IMR-90 (cell line): ENCODE measurements around the gene ZMYM2. TPM values are rescaled to one million over a fixed set of nuclear protein-coding genes. Genes with fewer than 3 reads are reported as not detected.

Source experiments
- ATAC-seq: fragments of 200-7000 bp; cut with Tn5 transposase; 2 replicates; pipeline ENCODE4 v1.9.1; 2020; ENCODE audit warnings: low read depth, mild to moderate bottlenecking, moderate library complexity
- BruUV-seq: library from RNA; stranded (reverse); fragments of 400-500 nt; replicated peaks from 2 replicates; lab custom pipeline; 2021; lab: Mats Ljungman, UMichigan
- CTCF ChIA-PET: fragments of 300-600 bp; formaldehyde crosslinking; extraction: SDS; loops from one replicate; lab custom pipeline; 2021; ENCODE audit warnings: antibody characterized with exemption; lab: Yijun Ruan, JAX
- POLR2A ChIA-PET: fragments of 300-600 bp; sonication (Branson Sonifier 250); formaldehyde crosslinking; loops from one replicate; lab custom pipeline; 2022; ENCODE audit warnings: antibody characterized with exemption; ENCODE audit not compliant: unreplicated experiment; lab: Charles Lee
- DNase-seq: peaks from one replicate; pipeline ENCODE4 v3.0.0; 2013
- H2AFZ ChIP-seq: replicated peaks from 2 replicates; pipeline ENCODE3; 2013; ENCODE audit warnings: low read length, mild to moderate bottlenecking; ENCODE audit not compliant: poor library complexity
- H2AK5ac ChIP-seq: 2 replicates; pipeline ENCODE4 v1.6.1; 2013; ENCODE audit warnings: low read depth, low read length, inconsistent platforms
- H2AK9ac ChIP-seq: replicated peaks from 2 replicates; pipeline ENCODE3; 2013; ENCODE audit warnings: mild to moderate bottlenecking, low read depth, low read length, moderate library complexity; ENCODE audit not compliant: poor library complexity
- H2BK120ac ChIP-seq: 2 replicates; pipeline ENCODE4 v1.6.1; 2013; ENCODE audit warnings: low read depth, low read length, inconsistent platforms
- H2BK15ac ChIP-seq: 3 replicates; pipeline ENCODE4 v1.6.1; 2013; ENCODE audit warnings: low read depth, low read length, inconsistent platforms
- H2BK20ac ChIP-seq: 2 replicates; pipeline ENCODE4 v1.6.1; 2013; ENCODE audit warnings: low read depth, mild to moderate bottlenecking, inconsistent platforms, low read length, moderate library complexity
- H2BK5ac ChIP-seq: 2 replicates; pipeline ENCODE4 v1.6.1; 2013; ENCODE audit warnings: mild to moderate bottlenecking, low read depth, low read length, inconsistent platforms; ENCODE audit not compliant: poor library complexity, severe bottlenecking
- H3K14ac ChIP-seq: replicated peaks from 2 replicates; pipeline ENCODE4 v1.6.1; 2013; ENCODE audit warnings: low read depth, low read length, inconsistent platforms
- H3K18ac ChIP-seq: 2 replicates; pipeline ENCODE4 v1.6.1; 2013; ENCODE audit warnings: low read depth, low read length, control low read depth
- H3K23ac ChIP-seq: 2 replicates; pipeline ENCODE4 v1.6.1; 2013; ENCODE audit warnings: low read depth, low read length, inconsistent platforms
- H3K27ac ChIP-seq: 2 replicates; pipeline ENCODE4 v1.5.1; 2013; ENCODE audit warnings: mild to moderate bottlenecking, control low read depth, low read length; ENCODE audit not compliant: insufficient read depth
- H3K27me3 ChIP-seq: 2 replicates; pipeline ENCODE4 v1.6.1; 2013; ENCODE audit warnings: low read length; ENCODE audit not compliant: control insufficient read depth, insufficient read depth
- H3K36me3 ChIP-seq: 2 replicates; pipeline ENCODE4 v1.6.1; 2013; ENCODE audit warnings: low read length, mixed read lengths; ENCODE audit not compliant: control insufficient read depth, insufficient read depth
- H3K4ac ChIP-seq: 2 replicates; pipeline ENCODE4 v1.6.1; 2013; ENCODE audit warnings: low read depth, low read length, inconsistent platforms
- H3K4me1 ChIP-seq: 2 replicates; pipeline ENCODE4 v1.6.1; 2013; ENCODE audit warnings: low read length, mixed read lengths; ENCODE audit not compliant: control insufficient read depth, insufficient read depth
- H3K4me2 ChIP-seq: 2 replicates; pipeline ENCODE4 v1.6.1; 2013; ENCODE audit warnings: low read depth, mild to moderate bottlenecking, control low read depth, low read length, moderate library complexity
- H3K4me3 ChIP-seq: 2 replicates; pipeline ENCODE4 v1.5.1; 2013; ENCODE audit warnings: low read depth, mild to moderate bottlenecking, control low read depth, low read length, moderate library complexity; ENCODE audit not compliant: insufficient read depth
- H3K56ac ChIP-seq: 2 replicates; pipeline ENCODE4 v1.6.1; 2013; ENCODE audit warnings: low read length, inconsistent platforms; ENCODE audit not compliant: insufficient read depth; ENCODE audit errors: extremely low read depth
- H3K79me1 ChIP-seq, 2 experiments: 2 replicates each; pipeline ENCODE4 v1.6.1; 2013; ENCODE audit warnings: low read length in 2 of 2, inconsistent platforms in 1 of 2, low read depth in 1 of 2
- H3K9ac ChIP-seq: 2 replicates; pipeline ENCODE4 v1.6.1; 2013; ENCODE audit warnings: low read depth, low read length, control low read depth
- H3K9me1 ChIP-seq: 2 replicates; pipeline ENCODE4 v1.6.1; 2013; ENCODE audit warnings: low read length, inconsistent platforms; ENCODE audit not compliant: insufficient read depth
- H3K9me3 ChIP-seq: 2 replicates; pipeline ENCODE4 v1.6.1; 2013; ENCODE audit warnings: low read length; ENCODE audit not compliant: control insufficient read depth, insufficient read depth
- H4K20me1 ChIP-seq: 2 replicates; pipeline ENCODE4 v1.6.1; 2013; ENCODE audit warnings: low read length, inconsistent platforms; ENCODE audit not compliant: insufficient read depth
- H4K5ac ChIP-seq: 2 replicates; pipeline ENCODE4 v1.6.1; 2013; ENCODE audit warnings: mild to moderate bottlenecking, low read depth, low read length, control low read depth
- H4K8ac ChIP-seq, 2 experiments: 2 replicates each; pipeline ENCODE4 v1.6.1; 2013; ENCODE audit warnings: low read depth in 2 of 2, low read length in 2 of 2, control low read depth in 1 of 2, inconsistent platforms in 1 of 2
- H4K91ac ChIP-seq: 2 replicates; pipeline ENCODE4 v1.6.1; 2013; ENCODE audit warnings: low read depth, low read length, inconsistent platforms; ENCODE audit not compliant: insufficient read depth
- BHLHE40 ChIP-seq: fragments of 150-350 bp; IDR thresholded peaks from 2 replicates; pipeline ENCODE4 v1.6.1; 2016; ENCODE audit warnings: mild to moderate bottlenecking, low read depth, low read length
- CEBPB ChIP-seq: IDR thresholded peaks from 2 replicates; pipeline ENCODE4 v1.6.1; 2012; ENCODE audit warnings: low read depth, low read length, improper control_type of control experiment
- CHD1 ChIP-seq: IDR thresholded peaks from 2 replicates; pipeline ENCODE4 v1.6.1; 2012; ENCODE audit warnings: low read depth, low read length, improper control_type of control experiment
- CTCF ChIP-seq: conservative IDR thresholded peaks from 2 replicates; pipeline ENCODE4 v1.5.1; 2012; ENCODE audit warnings: mild to moderate bottlenecking, low read depth, low read length, improper control_type of control experiment
- ELK1 ChIP-seq: fragments of 150-350 bp; IDR thresholded peaks from 2 replicates; pipeline ENCODE4 v1.6.1; 2016; ENCODE audit warnings: low read depth, mild to moderate bottlenecking, low read length, moderate library complexity, borderline replicate concordance
- FOS ChIP-seq: fragments of 150-350 bp; IDR thresholded peaks from 2 replicates; pipeline ENCODE4 v1.6.1; 2016; ENCODE audit warnings: low read depth, low read length
- MAFK ChIP-seq: IDR thresholded peaks from 2 replicates; pipeline ENCODE4 v1.6.1; 2012; ENCODE audit warnings: low read depth, low read length, improper control_type of control experiment
- MAZ ChIP-seq: IDR thresholded peaks from 2 replicates; pipeline ENCODE4 v1.6.1; 2012; ENCODE audit warnings: low read depth, mild to moderate bottlenecking, low read length, improper control_type of control experiment, moderate library complexity, borderline replicate concordance
- MXI1 ChIP-seq: IDR thresholded peaks from 2 replicates; pipeline ENCODE4 v1.6.1; 2012; ENCODE audit warnings: low read depth, mild to moderate bottlenecking, low read length, moderate library complexity, borderline replicate concordance
- NFE2L2 ChIP-seq: fragments of 150-350 bp; IDR thresholded peaks from 2 replicates; pipeline ENCODE4 v1.6.1; 2016; ENCODE audit warnings: low read depth, mild to moderate bottlenecking, low read length
- POLR2A ChIP-seq: IDR thresholded peaks from 2 replicates; pipeline ENCODE4 v1.6.1; 2012; ENCODE audit warnings: mild to moderate bottlenecking, low read depth, low read length
- RAD21 ChIP-seq: IDR thresholded peaks from 2 replicates; pipeline ENCODE4 v1.6.1; 2012; ENCODE audit warnings: low read length, improper control_type of control experiment
- RCOR1 ChIP-seq: IDR thresholded peaks from 2 replicates; pipeline ENCODE4 v1.6.1; 2012; ENCODE audit warnings: mild to moderate bottlenecking, low read length, improper control_type of control experiment; ENCODE audit not compliant: insufficient replicate concordance
- RFX5 ChIP-seq: IDR thresholded peaks from 2 replicates; pipeline ENCODE4 v1.8.0; 2012; ENCODE audit warnings: low read depth, mild to moderate bottlenecking, low read length, moderate library complexity
- SMC3 ChIP-seq: fragments of 150-350 bp; IDR thresholded peaks from 2 replicates; pipeline ENCODE4 v1.6.1; 2016; ENCODE audit warnings: low read depth, mild to moderate bottlenecking, antibody characterized with exemption, low read length, moderate library complexity
- USF2 ChIP-seq: fragments of 150-350 bp; IDR thresholded peaks from 2 replicates; pipeline ENCODE4 v1.6.1; 2017; ENCODE audit warnings: mild to moderate bottlenecking, antibody characterized with exemption, low read length, low read depth
- WGBS, 2 experiments: methylation state at CpG; one replicate each; pipeline versions ENCODE4 v1.1.5 to v1.1.7; 2013; ENCODE audit warnings: missing lambda C conversion rate in 2 of 2; ENCODE audit not compliant: insufficient read length in 1 of 2; ENCODE audit errors: extremely low coverage in 2 of 2; 5-methylcytosine and 5-hydroxymethylcytosine counted together
- dilution Hi-C: fragments of 300-500 bp; cut with HindIII; formaldehyde crosslinking; loops from one replicate; pipeline ENCODE4 v1.14.3; 2018; ENCODE audit warnings: low sequenced_read_pairs; ENCODE audit not compliant: unreplicated experiment
- in situ Hi-C: fragments of 300-500 bp; cut with MboI; formaldehyde crosslinking; loops from 3 replicates; pipeline ENCODE4 v1.14.3; 2019; ENCODE audit warnings: low sequenced_read_pairs, inconsistent platforms, mixed read lengths
- intact Hi-C: fragments of 100-400 bp; cut with micrococcal nuclease; formaldehyde crosslinking; loops from 2 replicates; pipeline ENCODE4 v1.10.0; 2022
- polyA plus RNA-seq, 3 experiments: library from polyadenylated mRNA; depleted of rRNA; stranded (reverse); fragments of >200 nt; gene quantifications; 2 replicates each; pipeline ENCODE4 v1.2.3, GENCODE V29; 2012; ENCODE audit warnings: low replicate concordance in 1 of 3
- total RNA-seq: library from RNA; depleted of rRNA; stranded (reverse); fragments of >200 nt; gene quantifications from 2 replicates; pipeline ENCODE4 v1.2.3, GENCODE V29; 2012

The ZMYM2 gene
- total and polyA plus RNA-seq, 2 of the 4 experiments (the other 2 are of a cell fraction) = 15.7 to 51.1 TPM

DNA sequence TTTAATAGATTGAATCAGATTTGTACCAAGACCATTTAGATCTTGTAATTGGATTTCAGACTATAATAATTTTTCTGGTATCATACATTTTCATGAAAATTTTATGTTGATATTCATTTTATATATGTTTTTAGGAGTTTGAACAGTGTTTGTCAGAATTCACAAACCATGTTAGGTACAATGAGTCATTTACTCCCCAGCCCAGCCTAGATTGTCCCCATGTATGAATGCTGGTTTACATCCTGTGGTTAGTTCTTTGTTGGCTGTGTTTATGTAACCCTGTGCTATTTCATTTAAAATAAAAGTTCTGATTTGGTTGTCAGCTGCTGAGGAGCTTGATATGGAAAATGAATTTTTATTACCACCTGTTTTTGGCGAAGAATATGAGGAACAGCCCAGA is 105.6 kb downstream of the ZMYM2 start:
- H3K27ac ChIP-seq = no peak overlapping the region
- no peak overlapping the region for H3K4me2 ChIP-seq
- no peak overlapping the region for H3K4ac ChIP-seq
- H2AK9ac ChIP-seq = no peak overlapping the region
- peak; percentile 77 for DNase-seq
- no peaks in the 10 kb centered on the region; a peak in 1 of 4 replicates for H3K79me1 ChIP-seq
- no peak overlapping the region for H2BK15ac ChIP-seq
- in situ Hi-C loops (no loop called here), dilution Hi-C loops (no loop called here), intact Hi-C loops (loop anchor here (2.0 to 10.0 kb wide), 2 partner anchors 15 to 49 kb away; no protein-coding TSS in a partner anchor)
- H3K36me3 ChIP-seq = peaks cover 29% of the 10 kb centered on the region
- H3K9me3 ChIP-seq = no peaks in the 10 kb centered on the region
- ChIA-PET POLR2A (no interaction called here), CTCF (no interaction called here)
- H3K4me3 ChIP-seq = no peak overlapping the region
- H4K8ac ChIP-seq = no peak overlapping the region
- TF ChIP-seq CHD1 = no peak
- no peak for TF ChIP-seq RAD21
- no peak for TF ChIP-seq RFX5
- TF ChIP-seq CTCF = no peak
- no peak for TF ChIP-seq FOS
- no peak for TF ChIP-seq MXI1
- no peak for TF ChIP-seq MAFK
- no peak for TF ChIP-seq BHLHE40
- TF ChIP-seq ELK1 = no peak
- TF ChIP-seq POLR2A = no peak
- no peak for TF ChIP-seq RCOR1
- TF ChIP-seq NFE2L2 = no peak
- TF ChIP-seq USF2 = no peak
- TF ChIP-seq MAZ = no peak
- TF ChIP-seq CEBPB = no peak
- TF ChIP-seq SMC3 = no peak
- no peaks in the 10 kb centered on the region; the same call in none of the 2 replicates for H4K20me1 ChIP-seq
- BruUV-seq = no TSS peak
- H4K5ac ChIP-seq = no peak overlapping the region
- no peaks in the 10 kb centered on the region for H3K4me1 ChIP-seq
- H3K9ac ChIP-seq = no peak overlapping the region
- no peak overlapping the region for H3K18ac ChIP-seq
- H3K56ac ChIP-seq = no peak overlapping the region
- no peak overlapping the region for H2BK5ac ChIP-seq
- no peaks in the 10 kb centered on the region for H3K27me3 ChIP-seq
- H2BK120ac ChIP-seq = no peak overlapping the region
- no peak overlapping the region for H3K23ac ChIP-seq
- H2AFZ ChIP-seq = no peak overlapping the region
- H2AK5ac ChIP-seq = no peak overlapping the region
- peaks cover 3% of the 10 kb centered on the region; the same call in 1 of the 2 replicates for H3K9me1 ChIP-seq
- WGBS, 2 experiments = no CpG with 5 or more reads among the region's 1 CpG
- H4K91ac ChIP-seq = no peak overlapping the region
- H2BK20ac ChIP-seq = no peak overlapping the region
- no peak overlapping the region for H3K14ac ChIP-seq
- ATAC-seq = peak; percentile 82
